Measurements from ENCODE around the gene CCT8. TPM values are rescaled to one million over a fixed set of nuclear protein-coding genes. Genes with fewer than 3 reads are reported as not detected.
A peak's percentile ranks its signal among the peaks of the same experiment; 100 is the strongest.

CCT8 gene
- total and polyA plus RNA-seq, 2 of the 4 experiments (the other 2 are of a cell fraction), result 172 to 192 TPM

DNA sequence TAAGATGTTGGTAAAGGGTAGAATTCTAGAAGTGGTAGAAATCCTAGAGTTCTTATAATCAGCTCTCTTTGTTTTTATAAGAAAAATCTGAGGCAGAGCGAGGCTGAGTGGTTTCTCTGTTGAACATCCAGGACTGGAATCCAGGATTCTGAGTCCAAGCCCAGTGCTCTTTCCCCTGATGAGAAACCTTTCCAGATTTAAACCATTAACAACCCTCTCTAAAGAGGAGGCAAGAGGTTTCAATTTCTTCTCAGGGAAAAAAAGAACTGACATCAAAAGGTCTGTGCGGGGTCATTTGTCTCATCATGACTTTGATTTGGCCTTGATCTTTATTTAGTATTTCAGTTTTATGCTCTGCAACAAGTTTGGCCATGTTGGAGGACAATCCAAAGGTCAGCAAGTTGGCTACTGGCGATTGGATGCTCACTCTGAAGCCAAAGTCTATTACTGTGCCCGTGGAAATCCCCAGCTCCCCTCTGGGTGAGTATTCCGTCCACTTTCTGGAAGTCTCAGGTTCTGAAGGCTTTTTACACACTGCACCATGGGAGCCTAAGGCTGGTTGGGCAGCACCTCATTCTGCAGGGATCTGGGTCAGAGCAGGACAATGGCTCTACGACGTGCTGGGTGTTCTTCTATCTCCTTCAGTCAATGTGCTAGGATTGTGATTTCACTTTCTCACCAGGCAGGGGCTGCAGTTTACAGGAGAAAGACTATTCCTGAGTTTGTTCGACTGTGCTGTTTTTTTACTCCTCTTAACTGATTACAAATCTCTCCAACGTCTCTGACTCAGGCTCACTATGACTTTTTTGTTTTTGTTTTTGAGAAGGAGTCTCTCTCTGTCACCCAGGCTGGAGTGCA, 18.9 kb upstream of the CCT8 start:
- H2AFZ ChIP-seq (replicated peaks; ENCODE audit: low read length, poor library complexity), result peak overlapping the region; percentile 91
- peak overlapping the region; percentile 96 for H2AK9ac ChIP-seq (replicated peaks; ENCODE audit: low read depth, low read length, poor library complexity)
- no peaks in the 10 kb centered on the region for H3K27me3 ChIP-seq (ENCODE audit: control insufficient read depth, insufficient read depth, low read length)
- POLR2A ChIA-PET (ENCODE audit: unreplicated experiment), result interaction anchor here (0.6 kb wide), 1 partner anchor 52 kb away, joined by 4 read pairs; no protein-coding TSS in a partner anchor
- peak overlapping the region; percentile 98 for H2AK5ac ChIP-seq (ENCODE audit: low read depth, low read length)
- TF ChIP-seq, protein P1, sequence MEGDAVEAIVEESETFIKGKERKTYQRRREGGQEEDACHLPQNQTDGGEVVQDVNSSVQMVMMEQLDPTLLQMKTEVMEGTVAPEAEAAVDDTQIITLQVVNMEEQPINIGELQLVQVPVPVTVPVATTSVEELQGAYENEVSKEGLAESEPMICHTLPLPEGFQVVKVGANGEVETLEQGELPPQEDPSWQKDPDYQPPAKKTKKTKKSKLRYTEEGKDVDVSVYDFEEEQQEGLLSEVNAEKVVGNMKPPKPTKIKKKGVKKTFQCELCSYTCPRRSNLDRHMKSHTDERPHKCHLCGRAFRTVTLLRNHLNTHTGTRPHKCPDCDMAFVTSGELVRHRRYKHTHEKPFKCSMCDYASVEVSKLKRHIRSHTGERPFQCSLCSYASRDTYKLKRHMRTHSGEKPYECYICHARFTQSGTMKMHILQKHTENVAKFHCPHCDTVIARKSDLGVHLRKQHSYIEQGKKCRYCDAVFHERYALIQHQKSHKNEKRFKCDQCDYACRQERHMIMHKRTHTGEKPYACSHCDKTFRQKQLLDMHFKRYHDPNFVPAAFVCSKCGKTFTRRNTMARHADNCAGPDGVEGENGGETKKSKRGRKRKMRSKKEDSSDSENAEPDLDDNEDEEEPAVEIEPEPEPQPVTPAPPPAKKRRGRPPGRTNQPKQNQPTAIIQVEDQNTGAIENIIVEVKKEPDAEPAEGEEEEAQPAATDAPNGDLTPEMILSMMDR (conservative IDR thresholded peaks at IDR 0.05; ENCODE audit: low read depth, low read length), result peak; percentile 40
- TF ChIP-seq USF2 (IDR thresholded peaks at IDR 0.05; ENCODE audit: low read depth, low read length), result no peak
- peak; percentile 46 for TF ChIP-seq RAD21 (IDR thresholded peaks at IDR 0.05; ENCODE audit: low read length)
- TF ChIP-seq SMC3 (IDR thresholded peaks at IDR 0.05; ENCODE audit: low read depth, low read length), result peak; percentile 30; the same call in 1 of the 2 replicates
- TF ChIP-seq, protein P2, sequence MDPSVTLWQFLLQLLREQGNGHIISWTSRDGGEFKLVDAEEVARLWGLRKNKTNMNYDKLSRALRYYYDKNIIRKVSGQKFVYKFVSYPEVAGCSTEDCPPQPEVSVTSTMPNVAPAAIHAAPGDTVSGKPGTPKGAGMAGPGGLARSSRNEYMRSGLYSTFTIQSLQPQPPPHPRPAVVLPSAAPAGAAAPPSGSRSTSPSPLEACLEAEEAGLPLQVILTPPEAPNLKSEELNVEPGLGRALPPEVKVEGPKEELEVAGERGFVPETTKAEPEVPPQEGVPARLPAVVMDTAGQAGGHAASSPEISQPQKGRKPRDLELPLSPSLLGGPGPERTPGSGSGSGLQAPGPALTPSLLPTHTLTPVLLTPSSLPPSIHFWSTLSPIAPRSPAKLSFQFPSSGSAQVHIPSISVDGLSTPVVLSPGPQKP (IDR thresholded peaks at IDR 0.05; ENCODE audit: borderline replicate concordance, low read depth, low read length), result no peak
- peak overlapping the region; percentile 99 for H4K91ac ChIP-seq (ENCODE audit: insufficient read depth, low read depth, low read length)
- dilution Hi-C loops (cut with HindIII; ENCODE audit: low sequenced_read_pairs, unreplicated experiment) (no loop called here), intact Hi-C loops (cut with micrococcal nuclease) (loop anchor here (1.0 to 5.0 kb wide), 7 partner anchors 55 to 1995 kb away; no protein-coding TSS in a partner anchor), in situ Hi-C loops (cut with MboI; ENCODE audit: low sequenced_read_pairs) (loop anchor here (25.0 kb wide), 1 partner anchor 1995 kb away; no protein-coding TSS in a partner anchor)
- H2BK5ac ChIP-seq (ENCODE audit: low read depth, low read length, poor library complexity, severe bottlenecking), result peak overlapping the region; percentile 97
- 0 out of 2 replicates have a peak overlapping the region, but pooled peaks have one; percentile 5 for H3K9ac ChIP-seq (ENCODE audit: low read depth, low read length)
- peak overlapping the region; percentile 99; the same call in 2 of the 3 replicates for H2BK15ac ChIP-seq (ENCODE audit: low read depth, low read length)
- peaks cover 17% of the 10 kb centered on the region for H3K4me1 ChIP-seq (ENCODE audit: control insufficient read depth, insufficient read depth, low read length)
- H3K4me2 ChIP-seq (ENCODE audit: low read depth, low read length), result 0 out of 2 replicates have a peak overlapping the region, but pooled peaks have one; percentile 8
- H3K4ac ChIP-seq (ENCODE audit: low read depth, low read length), result peak overlapping the region; percentile 98
- DNase-seq (peak; percentile 73), ATAC-seq (ENCODE audit: low read depth) (peak; percentile 57)
- H3K27ac ChIP-seq (ENCODE audit: insufficient read depth, low read length), result peak overlapping the region; percentile 69
- H4K5ac ChIP-seq (ENCODE audit: low read depth, low read length), result peak overlapping the region; percentile 65
- WGBS, 2 experiments (ENCODE audit: extremely low coverage in 2 of 2, insufficient read length in 1 of 2), result 90% methylated on average over 3 of the region's 9 CpGs; no CpG with 5 or more reads in 1 of the 2 experiments
- H2BK20ac ChIP-seq (ENCODE audit: low read depth, low read length), result peak overlapping the region; percentile 99
- peak overlapping the region; percentile 31 for H3K18ac ChIP-seq (ENCODE audit: low read depth, low read length)
- peaks cover 4% of the 10 kb centered on the region; the same call in 1 of the 2 replicates for H3K9me1 ChIP-seq (ENCODE audit: insufficient read depth, low read length)
- H3K23ac ChIP-seq (ENCODE audit: low read depth, low read length), result peak overlapping the region; percentile 90
- no peaks in the 10 kb centered on the region for H4K20me1 ChIP-seq (ENCODE audit: insufficient read depth, low read length)
- peak overlapping the region; percentile 65 for H3K56ac ChIP-seq (ENCODE audit: extremely low read depth, insufficient read depth, low read length)
- H3K4me3 ChIP-seq (ENCODE audit: insufficient read depth, low read depth, low read length), result no peak overlapping the region
- H2BK120ac ChIP-seq (ENCODE audit: low read depth, low read length), result peak overlapping the region; percentile 98
- H3K79me1 ChIP-seq (ENCODE audit: low read depth in 1 of 2, low read length in 2 of 2), result peaks cover 0 to 11% of the 10 kb centered on the region in 2 experiments; a peak in 2 of 4 replicates
- CTCF ChIA-PET, result interaction anchor here (0.5 to 2.3 kb wide), 5 partner anchors 72 to 627 kb away, joined by 3 to 9 read pairs (median 3); no protein-coding TSS in a partner anchor
- H3K36me3 ChIP-seq (ENCODE audit: control insufficient read depth, insufficient read depth, low read length), result no peaks in the 10 kb centered on the region
- H4K8ac ChIP-seq (ENCODE audit: low read depth in 2 of 2, low read length in 2 of 2), result peak overlapping the region; percentile 85 to 88
- H3K14ac ChIP-seq (replicated peaks; ENCODE audit: low read depth, low read length), result peak overlapping the region; percentile 88
- BruUV-seq (replicated peaks), result no TSS peak
- H3K9me3 ChIP-seq (ENCODE audit: control insufficient read depth, insufficient read depth, low read length), result no peaks in the 10 kb centered on the region

All from IMR-90 (cell line).